ENCODE results near the gene GNG13. TPM values are rescaled to one million over a fixed set of nuclear protein-coding genes. Genes with fewer than 3 reads are reported as not detected.

Gene GNG13
- total RNA-seq, 1 donor from 2014 or later, result not detected

DNA sequence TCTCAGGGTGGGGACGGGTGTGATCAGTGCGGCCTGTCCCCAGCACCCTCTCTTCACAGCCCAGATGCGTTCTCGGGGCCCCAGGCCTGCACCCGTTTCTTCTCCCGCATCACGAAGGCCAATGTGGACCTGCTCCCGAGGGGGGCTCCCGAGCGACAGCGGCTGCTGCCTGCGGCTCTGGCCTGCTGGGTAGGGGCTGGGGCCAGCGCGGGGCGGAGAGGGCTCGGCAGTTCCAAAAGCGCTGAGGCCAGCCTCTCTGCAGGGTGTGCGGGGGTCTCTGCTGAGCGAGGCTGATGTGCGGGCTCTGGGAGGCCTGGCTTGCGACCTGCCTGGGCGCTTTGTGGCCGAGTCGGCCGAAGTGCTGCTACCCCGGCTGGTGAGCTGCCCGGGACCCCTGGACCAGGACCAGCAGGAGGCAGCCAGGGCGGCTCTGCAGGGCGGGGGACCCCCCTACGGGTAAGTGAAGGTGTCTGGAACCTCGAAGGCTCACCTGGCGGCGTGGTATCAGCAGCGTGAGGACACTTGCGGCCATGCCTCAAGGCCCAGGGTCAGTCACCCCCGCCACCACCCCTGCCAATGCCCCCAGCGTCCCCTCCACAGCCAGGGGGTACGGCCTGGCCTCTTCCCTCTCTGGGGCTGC is 35.6 kb downstream of the GNG13 start:
- Mint-ChIP-seq H3K9me3 (ENCODE audit: unreplicated experiment) (no peaks in the 10 kb centered on the region), H3K4me1 (ENCODE audit: low read depth, unreplicated experiment) (no peaks in the 10 kb centered on the region), H3K27ac (ENCODE audit: unreplicated experiment) (no peak overlapping the region), H3K27me3 (ENCODE audit: unreplicated experiment) (peaks cover 2% of the 10 kb centered on the region), H3K36me3 (ENCODE audit: unreplicated experiment) (no peaks in the 10 kb centered on the region), H3K4me3 (ENCODE audit: unreplicated experiment) (no peak overlapping the region)
- no peak for DNase-seq
- TF ChIP-seq, protein P1, sequence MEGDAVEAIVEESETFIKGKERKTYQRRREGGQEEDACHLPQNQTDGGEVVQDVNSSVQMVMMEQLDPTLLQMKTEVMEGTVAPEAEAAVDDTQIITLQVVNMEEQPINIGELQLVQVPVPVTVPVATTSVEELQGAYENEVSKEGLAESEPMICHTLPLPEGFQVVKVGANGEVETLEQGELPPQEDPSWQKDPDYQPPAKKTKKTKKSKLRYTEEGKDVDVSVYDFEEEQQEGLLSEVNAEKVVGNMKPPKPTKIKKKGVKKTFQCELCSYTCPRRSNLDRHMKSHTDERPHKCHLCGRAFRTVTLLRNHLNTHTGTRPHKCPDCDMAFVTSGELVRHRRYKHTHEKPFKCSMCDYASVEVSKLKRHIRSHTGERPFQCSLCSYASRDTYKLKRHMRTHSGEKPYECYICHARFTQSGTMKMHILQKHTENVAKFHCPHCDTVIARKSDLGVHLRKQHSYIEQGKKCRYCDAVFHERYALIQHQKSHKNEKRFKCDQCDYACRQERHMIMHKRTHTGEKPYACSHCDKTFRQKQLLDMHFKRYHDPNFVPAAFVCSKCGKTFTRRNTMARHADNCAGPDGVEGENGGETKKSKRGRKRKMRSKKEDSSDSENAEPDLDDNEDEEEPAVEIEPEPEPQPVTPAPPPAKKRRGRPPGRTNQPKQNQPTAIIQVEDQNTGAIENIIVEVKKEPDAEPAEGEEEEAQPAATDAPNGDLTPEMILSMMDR (IDR thresholded peaks at IDR 0.05; ENCODE audit: partially characterized antibody, unreplicated experiment), result no peak

DNA sequence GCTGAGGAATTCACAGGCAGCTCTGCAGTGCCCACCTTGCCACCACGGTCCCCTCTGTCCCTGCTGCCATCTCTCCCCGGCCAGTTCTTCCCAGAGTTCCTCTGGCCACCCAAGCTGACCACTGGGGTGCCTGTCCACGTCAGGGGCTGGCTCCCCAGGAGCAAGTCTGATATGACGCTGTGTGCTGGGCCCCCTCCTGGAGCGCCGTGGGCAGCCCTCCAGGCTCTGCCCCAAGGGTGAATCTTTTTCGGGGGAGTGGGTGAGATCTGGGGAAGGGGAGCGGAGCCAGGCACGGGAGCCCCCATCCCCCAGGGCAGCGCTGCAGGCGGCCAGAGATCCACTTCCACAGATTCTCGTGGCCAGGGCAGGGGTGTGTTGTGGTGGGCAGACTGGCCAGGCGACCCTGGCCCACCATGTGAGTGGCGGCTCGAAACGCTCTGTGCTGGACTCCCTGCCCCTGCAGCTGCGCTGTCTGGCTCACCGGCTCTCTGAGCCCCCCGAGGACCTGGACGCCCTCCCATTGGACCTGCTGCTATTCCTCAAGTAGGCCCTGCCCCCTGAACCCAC is 36.3 kb downstream of the GNG13 start:
- DNase-seq, result no peak
- TF ChIP-seq, protein P1 (IDR thresholded peaks at IDR 0.05; ENCODE audit: partially characterized antibody, unreplicated experiment), result no peak
- no peak overlapping the region for H3K27ac Mint-ChIP-seq (ENCODE audit: unreplicated experiment)
- H3K36me3 Mint-ChIP-seq (ENCODE audit: unreplicated experiment), result no peaks in the 10 kb centered on the region
- no peaks in the 10 kb centered on the region for H3K9me3 Mint-ChIP-seq (ENCODE audit: unreplicated experiment)
- H3K4me1 Mint-ChIP-seq (ENCODE audit: low read depth, unreplicated experiment), result no peaks in the 10 kb centered on the region
- H3K4me3 Mint-ChIP-seq (ENCODE audit: unreplicated experiment), result no peak overlapping the region
- H3K27me3 Mint-ChIP-seq (ENCODE audit: unreplicated experiment), result peaks cover 5% of the 10 kb centered on the region

DNA sequence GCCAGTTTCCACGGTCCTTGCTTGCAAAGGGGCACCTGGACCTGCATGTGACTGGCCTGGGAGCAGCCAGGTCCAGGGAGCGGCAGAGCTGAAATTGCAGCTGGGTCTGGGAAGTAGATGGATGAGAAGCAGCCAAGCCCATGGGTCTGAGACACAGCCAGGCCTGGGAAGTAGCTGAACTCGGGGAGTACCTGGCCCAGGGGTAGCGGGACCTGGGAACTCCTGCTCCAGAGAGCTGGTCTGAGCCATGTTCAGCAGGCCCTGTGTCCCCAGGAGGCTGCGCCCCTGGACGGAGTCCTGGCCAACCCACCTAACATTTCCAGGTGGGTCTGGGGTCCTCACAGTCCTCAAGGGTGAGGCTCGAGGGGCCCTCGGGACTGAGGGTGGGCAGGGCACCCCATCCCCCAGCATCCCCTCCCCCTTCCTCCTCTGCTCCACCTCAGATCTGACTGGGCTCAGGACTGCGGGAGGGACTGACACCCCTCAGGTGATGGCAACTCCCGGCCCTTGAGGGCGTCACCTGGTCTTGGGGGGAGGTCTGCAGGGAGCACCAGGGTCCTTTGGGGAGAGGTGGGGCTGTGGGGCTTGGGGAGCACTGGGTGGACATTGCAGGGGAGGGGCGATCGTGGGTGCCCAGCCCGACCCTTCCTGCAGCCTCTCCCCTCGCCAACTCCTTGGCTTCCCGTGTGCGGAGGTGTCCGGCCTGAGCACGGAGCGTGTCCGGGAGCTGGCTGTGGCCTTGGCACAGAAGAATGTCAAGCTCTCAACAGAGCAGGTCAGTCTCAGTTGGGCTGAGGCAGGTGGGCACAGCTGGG is 37.0 kb downstream of the GNG13 start:
- Mint-ChIP-seq H3K36me3 (ENCODE audit: unreplicated experiment) (no peaks in the 10 kb centered on the region), H3K27me3 (ENCODE audit: unreplicated experiment) (peaks cover 5% of the 10 kb centered on the region), H3K27ac (ENCODE audit: unreplicated experiment) (no peak overlapping the region), H3K9me3 (ENCODE audit: unreplicated experiment) (no peaks in the 10 kb centered on the region), H3K4me1 (ENCODE audit: low read depth, unreplicated experiment) (no peaks in the 10 kb centered on the region), H3K4me3 (ENCODE audit: unreplicated experiment) (no peak overlapping the region)
- no peak for DNase-seq
- TF ChIP-seq, protein P1 (IDR thresholded peaks at IDR 0.05; ENCODE audit: partially characterized antibody, unreplicated experiment), result no peak

DNA sequence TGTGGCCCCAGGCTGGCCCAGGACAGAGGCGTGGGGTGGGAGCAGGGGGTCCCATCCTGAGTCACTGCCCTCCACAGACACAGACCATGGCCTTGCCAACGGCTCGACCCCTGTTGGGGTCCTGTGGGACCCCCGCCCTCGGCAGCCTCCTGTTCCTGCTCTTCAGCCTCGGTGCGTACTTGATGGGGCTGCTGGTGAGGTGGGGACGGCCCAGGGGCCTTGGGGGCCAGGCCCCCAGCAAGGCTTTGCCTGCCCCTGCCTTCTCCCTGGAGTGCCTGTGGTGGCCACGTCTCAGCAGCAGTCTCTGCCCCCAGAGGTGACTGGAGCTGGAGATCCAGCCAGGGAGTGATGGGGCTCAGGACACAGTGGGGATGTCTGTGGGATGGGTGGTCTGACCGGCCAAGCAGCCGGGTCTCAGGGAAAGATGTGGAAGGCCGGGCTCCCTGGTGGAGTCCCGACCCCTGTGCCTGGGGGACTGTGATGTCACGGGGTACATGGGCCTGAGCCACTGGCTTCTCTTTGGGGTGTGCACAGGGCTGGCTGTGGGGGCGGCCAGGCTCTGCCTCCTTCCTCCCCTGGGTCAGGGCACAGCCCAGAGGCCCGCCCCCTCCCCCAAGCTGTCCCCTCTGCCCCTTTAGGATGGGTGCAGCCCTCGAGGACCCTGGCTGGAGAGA is 37.8 kb downstream of the GNG13 start:
- no peak for DNase-seq
- Mint-ChIP-seq H3K27me3 (ENCODE audit: unreplicated experiment) (peaks cover 5% of the 10 kb centered on the region), H3K27ac (ENCODE audit: unreplicated experiment) (no peak overlapping the region), H3K9me3 (ENCODE audit: unreplicated experiment) (no peaks in the 10 kb centered on the region), H3K36me3 (ENCODE audit: unreplicated experiment) (no peaks in the 10 kb centered on the region), H3K4me3 (ENCODE audit: unreplicated experiment) (no peak overlapping the region), H3K4me1 (ENCODE audit: low read depth, unreplicated experiment) (no peaks in the 10 kb centered on the region)
- TF ChIP-seq, protein P1 (IDR thresholded peaks at IDR 0.05; ENCODE audit: partially characterized antibody, unreplicated experiment), result no peak

Measured in glutamatergic neuron (in vitro differentiated cells).